ENCODE measurements around the gene BLTP2.

- peak; percentile 87 to 94 for TF ChIP-seq POLR2A (IDR thresholded peaks at IDR 0.05)
- no peak for TF ChIP-seq CTCF (IDR thresholded peaks at IDR 0.05)
Observed at GRCh38 chr17:28598799-28599310, 46.1 kb downstream of the BLTP2 start, which contains the start of gene SPAG5.

All from uterus (tissue), 2 donors.